Measurements from ENCODE around the gene MCTP1.

MCTP1 gene

GRCh38 chr5:94777056-94777880 is 507.6 kb downstream of the MCTP1 start:
- CTCF ChIA-PET, result interaction anchor here (1.4 kb wide), 1 partner anchor 9 kb away, joined by 3 read pairs; no protein-coding TSS in a partner anchor
- H3K27ac ChIP-seq, result no peak overlapping the region
- POLR2A ChIA-PET (ENCODE audit: low non-redundant PET), result no interaction called here
- DNase-seq (ENCODE audit: low spot score), result no peak
- TF ChIP-seq CTCF (conservative IDR thresholded peaks at IDR 0.05; ENCODE audit: low read depth), result no peak

- no peak overlapping the region for H3K27ac ChIP-seq
- TF ChIP-seq CTCF (conservative IDR thresholded peaks at IDR 0.05; ENCODE audit: low read depth), result no peak
- ChIA-PET POLR2A (ENCODE audit: low non-redundant PET) (no interaction called here), CTCF (interaction anchor here (0.6 to 1.4 kb wide), 3 partner anchors 9 to 291 kb away, joined by 3 to 4 read pairs (median 3); no protein-coding TSS in a partner anchor)
- no peak for DNase-seq (ENCODE audit: low spot score)
Observed at GRCh38 chr5:94776167-94776566, 508.7 kb downstream of the MCTP1 start.

GRCh38 chr5:94775088-94775487 is 509.8 kb downstream of the MCTP1 start:
- H3K27ac ChIP-seq, result no peak overlapping the region
- TF ChIP-seq CTCF (conservative IDR thresholded peaks at IDR 0.05; ENCODE audit: low read depth), result no peak
- ChIA-PET POLR2A (ENCODE audit: low non-redundant PET) (no interaction called here), CTCF (no interaction called here)
- DNase-seq (ENCODE audit: low spot score), result no peak

- no peak for TF ChIP-seq CTCF (conservative IDR thresholded peaks at IDR 0.05; ENCODE audit: low read depth)
- H3K27ac ChIP-seq, result no peak overlapping the region
- DNase-seq (ENCODE audit: low spot score), result no peak
- ChIA-PET POLR2A (ENCODE audit: low non-redundant PET) (no interaction called here), CTCF (interaction anchor here (0.6 to 0.7 kb wide), 2 partner anchors 10 to 702 kb away, joined by 3 read pairs; no protein-coding TSS in a partner anchor)
Observed at GRCh38 chr5:94771742-94772141, 513.2 kb downstream of the MCTP1 start.

GRCh38 chr5:94769996-94770395 is 514.9 kb downstream of the MCTP1 start:
- DNase-seq (ENCODE audit: low spot score), result no peak
- POLR2A ChIA-PET (ENCODE audit: low non-redundant PET), result no interaction called here
- no peak overlapping the region for H3K27ac ChIP-seq
- TF ChIP-seq CTCF (conservative IDR thresholded peaks at IDR 0.05; ENCODE audit: low read depth), result no peak
- CTCF ChIA-PET, result interaction anchor here (0.6 kb wide), 1 partner anchor 1002 kb away, joined by 9 read pairs; no protein-coding TSS in a partner anchor

- DNase-seq (ENCODE audit: low spot score), result no peak
- no peak overlapping the region for H3K27ac ChIP-seq
- TF ChIP-seq CTCF (conservative IDR thresholded peaks at IDR 0.05; ENCODE audit: low read depth), result no peak
- POLR2A ChIA-PET (ENCODE audit: low non-redundant PET), result no interaction called here
- CTCF ChIA-PET, result no interaction called here
Observed at GRCh38 chr5:94761786-94762185, 523.1 kb downstream of the MCTP1 start.

Measured in RWPE1 (cell line).